UCSD-AML1 (cell line): ENCODE data around the gene SNX8.

Source experiments
- DNase-seq: peaks from one replicate; lab custom pipeline; 2025; ENCODE audit not compliant: unreplicated experiment; lab: John Stamatoyannopoulos, UW

The SNX8 gene

GRCh38 chr7:2247141-2247995 lies 66.9 kb downstream of the SNX8 start:
- peak; percentile 20 for DNase-seq

- DNase-seq: peak; percentile 44
These were observed 68.2 kb downstream of the SNX8 start for GRCh38 chr7:2245883-2246675.

GRCh38 chr7:2244404-2244995 lies 69.7 kb downstream of the SNX8 start:
- DNase-seq: peak; percentile 12

GRCh38 chr7:2243458-2243857 lies 70.8 kb downstream of the SNX8 start:
- no peak for DNase-seq

- DNase-seq: peak; percentile 34
These were observed 71.5 kb downstream of the SNX8 start for GRCh38 chr7:2242541-2243429.

- peak; percentile 71 for DNase-seq
These were observed 72.4 kb downstream of the SNX8 start, which contains the start of the genes MRM2 and NUDT1 for GRCh38 chr7:2241580-2242540. Gene MRM2 (minus strand): TSS chr7:2242205. CDS start chr7:2242169, 36 bp downstream. Gene NUDT1 (plus strand): TSS chr7:2242226. CDS start chr7:2244575, 2,349 bp downstream.

GRCh38 chr7:2239242-2239641 lies 75.0 kb downstream of the SNX8 start:
- DNase-seq: no peak

GRCh38 chr7:2237109-2237602 lies 77.1 kb downstream of the SNX8 start:
- peak; percentile 15 for DNase-seq

- no peak for DNase-seq
These were observed 80.3 kb downstream of the SNX8 start for GRCh38 chr7:2233926-2234325.

- DNase-seq: peak; percentile 78
These were observed 81.3 kb downstream of the SNX8 start, which contains the start of gene MAD1L1 for GRCh38 chr7:2232766-2233520. Gene MAD1L1 (minus strand): TSS chr7:2232945. CDS start chr7:2230133, 2,812 bp downstream.

- peak; percentile 13 for DNase-seq
These were observed 82.1 kb downstream of the SNX8 start for GRCh38 chr7:2231992-2232765.

GRCh38 chr7:2230882-2231281 lies 83.4 kb downstream of the SNX8 start:
- DNase-seq: no peak

GRCh38 chr7:2230226-2230625 lies 84.0 kb downstream of the SNX8 start:
- no peak for DNase-seq

- no peak for DNase-seq
These were observed 84.8 kb downstream of the SNX8 start for GRCh38 chr7:2229467-2229866.

- DNase-seq: no peak
These were observed 85.3 kb downstream of the SNX8 start for GRCh38 chr7:2228921-2229320.

- DNase-seq: no peak
These were observed 86.5 kb downstream of the SNX8 start for GRCh38 chr7:2227699-2228098.

GRCh38 chr7:2225830-2226229 lies 88.4 kb downstream of the SNX8 start:
- DNase-seq: no peak

- no peak for DNase-seq
These were observed 88.9 kb downstream of the SNX8 start for GRCh38 chr7:2225336-2225735.
